Jurkat, Clone E6-1 (cell line): ENCODE data around the gene FGD5.

Experiments
- DNase-seq: peaks from one replicate; pipeline ENCODE4 v3.0.0-alpha.2; 2011; ENCODE audit warnings: low read depth, low spot score
- H3K4me3 ChIP-seq: 2 replicates; pipeline ENCODE4 v1.5.1; 2011; ENCODE audit warnings: mild to moderate bottlenecking, low read length, control low read depth, moderate library complexity

The FGD5 gene

DNA sequence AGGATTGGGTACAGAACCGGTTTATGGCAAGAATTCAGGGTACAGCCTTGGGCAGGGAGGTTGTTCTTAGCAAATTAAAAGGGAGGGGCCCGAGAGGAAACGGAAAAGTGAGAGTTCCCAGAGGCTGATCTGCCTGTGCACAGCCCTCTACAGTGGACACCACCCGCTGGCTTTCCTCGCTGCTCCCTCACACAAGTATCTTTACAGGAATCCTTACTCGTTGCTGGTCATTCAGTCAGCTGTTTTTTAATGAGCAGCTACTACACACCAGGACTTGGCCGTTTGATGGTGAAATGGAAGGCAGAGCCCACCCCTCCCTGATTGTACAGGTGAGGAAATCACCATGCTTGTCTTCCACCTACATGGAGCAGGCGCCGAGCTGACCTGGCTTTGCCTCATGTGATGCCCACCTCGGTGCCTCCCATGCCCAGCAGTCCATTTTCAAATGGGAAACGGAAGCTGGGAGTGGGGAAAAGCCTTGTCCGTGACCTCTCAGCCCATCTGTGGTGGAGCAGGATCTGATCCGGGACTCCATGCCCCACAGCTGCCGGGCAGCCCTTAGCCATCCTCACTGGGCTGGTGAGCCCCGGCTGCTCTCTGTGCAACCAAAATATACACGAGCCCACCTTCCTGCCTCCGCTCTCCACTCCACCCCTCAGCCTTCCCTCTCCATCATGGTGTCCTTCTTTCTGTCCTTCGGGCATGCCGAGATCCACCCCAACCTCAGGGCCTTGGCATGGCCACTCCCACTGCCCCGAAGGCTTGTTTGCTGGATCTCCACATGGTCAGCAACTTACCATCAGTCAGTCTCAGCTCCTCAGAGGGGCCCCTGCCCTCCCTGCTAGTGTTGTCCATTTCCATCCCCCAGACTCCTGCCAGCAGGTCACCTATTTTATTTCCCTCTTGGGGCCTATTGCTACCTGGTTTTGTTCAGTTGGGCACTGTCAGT lies 33.3 kb upstream of the FGD5 start:
- no peak for DNase-seq
- H3K4me3 ChIP-seq: no peak overlapping the region

DNA sequence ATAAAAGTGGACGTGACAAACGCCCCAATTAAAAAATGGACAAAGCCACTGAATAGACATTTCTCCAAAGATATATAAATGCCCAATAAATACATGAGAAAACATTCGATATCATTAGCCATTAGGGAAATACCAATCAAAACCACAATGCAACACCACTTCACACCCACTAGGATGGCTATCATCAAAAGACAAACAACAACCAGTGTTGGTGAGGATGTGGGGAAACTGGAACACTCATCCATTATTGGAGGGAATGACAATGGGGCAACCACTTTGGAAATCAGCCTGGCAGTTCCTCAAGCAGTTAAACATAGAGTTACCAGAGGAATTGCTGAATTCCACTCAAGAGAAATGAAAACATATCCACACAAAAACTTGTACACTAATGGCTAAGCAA lies 32.4 kb upstream of the FGD5 start:
- no peak overlapping the region for H3K4me3 ChIP-seq
- DNase-seq: no peak

DNA sequence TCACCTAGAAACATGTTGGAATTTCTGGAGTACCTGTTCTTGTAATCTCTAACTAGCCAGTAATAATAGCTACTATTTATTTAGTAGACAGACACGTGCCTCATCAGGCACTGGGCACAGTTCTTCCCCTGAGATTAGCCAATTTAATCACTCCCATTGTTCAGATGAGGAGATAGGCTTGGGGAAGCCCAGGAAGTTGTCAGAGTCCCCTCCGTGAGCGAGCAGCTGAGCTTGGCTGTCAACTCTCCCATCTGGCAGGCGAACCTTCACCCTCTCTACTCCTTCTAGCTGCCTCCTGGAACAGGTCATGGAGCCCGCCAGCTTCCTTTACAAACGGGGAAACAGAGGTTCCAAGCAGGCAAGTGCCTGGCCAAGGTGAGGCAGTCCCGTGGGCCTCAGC lies 31.1 kb upstream of the FGD5 start:
- no peak for DNase-seq
- no peak overlapping the region for H3K4me3 ChIP-seq

DNA sequence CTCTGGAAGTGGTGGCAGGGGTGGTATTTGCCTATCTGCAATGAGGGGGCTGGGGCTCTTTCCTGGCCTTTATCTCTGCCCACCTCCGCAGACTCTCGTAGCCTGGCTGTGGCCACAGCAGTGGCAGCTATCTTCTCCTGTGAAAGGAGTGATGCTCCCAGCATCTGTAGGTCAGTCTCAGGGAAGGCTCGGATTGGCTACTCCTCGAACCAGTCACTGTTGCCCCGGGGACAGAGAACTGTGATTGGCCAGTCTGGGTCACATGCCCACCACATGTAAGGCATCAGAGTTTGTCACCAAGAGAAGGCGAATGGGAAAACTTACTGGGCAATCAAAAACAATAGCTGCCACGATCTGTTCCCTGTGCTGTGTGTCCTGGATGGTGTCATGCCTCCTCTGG lies 30.1 kb upstream of the FGD5 start:
- no peak for DNase-seq
- H3K4me3 ChIP-seq: no peak overlapping the region

DNA sequence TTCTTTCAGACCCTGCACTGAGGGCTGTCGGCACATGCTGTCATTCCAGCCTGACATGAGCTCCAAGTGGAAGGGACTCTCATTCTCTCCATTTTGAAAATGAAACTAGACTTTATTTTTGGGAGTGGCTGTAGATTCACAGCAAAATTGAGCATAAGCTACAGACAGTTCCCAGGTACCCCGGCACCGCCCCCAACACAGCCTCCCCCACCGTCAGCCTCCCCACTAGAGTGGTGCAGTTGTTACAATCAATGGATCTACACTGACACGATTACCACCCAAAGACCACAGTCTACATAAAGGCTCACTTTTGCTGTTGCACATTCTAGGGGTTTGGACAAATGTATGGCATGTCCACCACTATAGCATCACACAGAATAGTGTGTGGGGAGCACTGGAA lies 29.5 kb upstream of the FGD5 start:
- DNase-seq: no peak
- H3K4me3 ChIP-seq: no peak overlapping the region

DNA sequence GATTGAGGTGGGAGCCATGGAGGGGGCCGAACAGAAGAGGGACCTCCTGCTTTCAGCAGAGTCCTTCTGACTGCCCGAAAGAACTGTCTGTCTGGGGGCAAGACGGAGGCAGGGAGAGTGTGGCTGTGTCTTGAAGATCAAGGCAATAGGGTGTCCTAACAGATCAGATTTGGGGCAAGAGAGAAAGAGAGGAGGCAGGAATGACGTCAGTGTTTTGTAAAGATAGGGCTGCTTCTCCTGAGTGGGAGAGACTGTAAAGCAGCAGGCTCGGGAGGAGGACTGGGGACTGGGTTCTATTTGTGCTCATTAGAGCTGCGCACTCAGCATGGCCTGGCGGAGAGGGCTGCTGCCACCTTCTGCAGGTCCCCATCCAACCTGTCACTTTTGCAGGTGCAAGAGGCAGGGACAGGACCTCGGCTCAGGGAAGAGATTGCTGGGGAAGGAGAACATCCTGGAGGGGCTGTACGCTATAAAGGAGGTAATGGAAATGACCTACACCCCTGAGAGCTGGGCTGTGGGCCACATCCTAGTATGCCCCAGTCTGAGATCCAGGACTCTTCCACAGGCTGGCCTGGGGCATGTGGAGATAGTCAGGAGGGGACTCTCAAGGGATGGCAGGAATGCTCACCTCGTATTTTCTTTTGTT lies 29.0 kb upstream of the FGD5 start:
- no peak overlapping the region for H3K4me3 ChIP-seq
- DNase-seq: no peak

DNA sequence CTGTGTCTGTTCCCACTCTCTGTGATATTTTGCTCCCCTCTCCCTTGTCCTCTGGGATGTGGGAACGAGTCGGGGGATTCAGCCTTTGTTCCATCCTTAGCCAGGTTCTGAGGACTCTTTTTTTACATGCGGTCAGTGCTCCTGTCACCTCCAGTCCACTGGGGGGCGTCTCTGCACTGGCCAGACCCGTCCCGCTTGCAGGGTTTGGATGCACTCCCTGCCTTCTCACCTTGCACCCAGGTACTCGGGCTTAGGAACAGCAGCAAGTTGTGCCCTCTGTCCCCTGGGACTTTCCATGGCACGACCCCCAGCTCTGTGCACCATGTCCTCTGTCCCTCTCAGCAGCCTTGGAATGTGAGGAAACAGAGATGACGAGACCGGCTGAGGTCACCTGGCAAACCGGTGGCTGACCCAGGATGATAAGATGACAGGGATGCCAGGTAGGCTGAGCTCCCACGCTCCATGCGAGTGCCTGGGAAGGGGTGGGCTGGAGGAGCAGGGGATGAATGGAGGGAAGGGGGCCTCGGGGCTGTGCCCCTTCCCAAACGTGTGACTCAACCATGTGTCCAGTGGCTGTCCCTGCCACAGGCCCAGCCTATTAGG lies 27.3 kb upstream of the FGD5 start:
- no peak overlapping the region for H3K4me3 ChIP-seq
- DNase-seq: peak; percentile 39

DNA sequence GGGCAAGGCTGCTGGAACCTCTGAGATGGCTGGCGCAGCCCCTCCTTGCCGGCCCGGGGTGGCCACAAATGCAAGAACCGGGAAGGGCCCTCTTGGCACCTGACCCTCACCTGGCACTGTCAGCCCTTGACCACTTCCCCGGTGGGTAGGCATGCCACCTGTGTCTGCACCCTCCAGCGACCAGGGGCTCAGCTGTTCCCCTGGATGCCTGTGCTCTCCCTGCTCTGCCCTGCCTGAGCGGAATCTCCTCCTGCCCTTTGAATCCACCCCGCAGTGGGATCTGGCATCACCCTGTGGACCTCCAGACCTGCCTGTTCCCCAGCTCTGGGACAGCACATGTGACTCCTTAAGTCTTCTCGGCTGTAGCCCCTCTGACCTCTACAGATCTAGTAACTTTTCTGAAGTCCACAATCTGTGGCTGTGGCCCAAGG lies 26.1 kb upstream of the FGD5 start:
- no peak overlapping the region for H3K4me3 ChIP-seq
- DNase-seq: no peak

DNA sequence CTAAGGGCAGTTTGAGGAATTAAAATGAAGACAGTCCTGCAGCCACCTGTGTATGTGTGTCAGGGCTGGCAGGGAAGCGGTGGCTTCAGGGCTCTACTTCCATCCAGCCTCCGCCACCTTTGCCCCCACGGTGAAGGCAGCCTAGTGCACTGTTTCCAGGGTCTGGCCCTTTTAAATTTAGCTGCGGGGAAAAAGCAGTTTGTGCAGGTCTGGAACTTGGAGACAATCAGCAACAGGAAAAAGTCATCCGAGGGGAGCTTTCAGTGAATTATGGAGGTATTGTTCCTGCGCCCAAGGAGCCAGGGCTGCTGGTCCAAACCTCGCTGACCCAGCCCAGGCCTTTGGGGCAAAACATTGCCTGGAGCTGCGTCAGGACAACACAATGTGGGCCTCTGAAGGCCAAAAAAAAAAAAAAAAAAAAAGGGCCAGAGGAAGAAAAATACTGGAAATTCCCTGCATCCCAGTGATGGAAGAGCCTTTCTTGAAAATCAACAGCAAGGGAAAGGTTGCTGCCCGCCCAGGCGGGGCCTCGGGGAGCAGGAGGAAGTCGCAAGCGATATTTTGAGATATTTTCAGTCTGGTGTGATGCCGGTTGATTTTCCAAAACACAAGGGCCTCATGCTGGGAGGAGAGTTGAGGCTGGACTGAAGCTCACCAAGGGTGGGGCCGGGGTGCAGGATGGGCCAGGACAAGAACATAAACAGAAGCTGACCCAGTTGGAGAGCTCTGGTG lies 25.5 kb upstream of the FGD5 start:
- DNase-seq: no peak
- H3K4me3 ChIP-seq: no peak overlapping the region

DNA sequence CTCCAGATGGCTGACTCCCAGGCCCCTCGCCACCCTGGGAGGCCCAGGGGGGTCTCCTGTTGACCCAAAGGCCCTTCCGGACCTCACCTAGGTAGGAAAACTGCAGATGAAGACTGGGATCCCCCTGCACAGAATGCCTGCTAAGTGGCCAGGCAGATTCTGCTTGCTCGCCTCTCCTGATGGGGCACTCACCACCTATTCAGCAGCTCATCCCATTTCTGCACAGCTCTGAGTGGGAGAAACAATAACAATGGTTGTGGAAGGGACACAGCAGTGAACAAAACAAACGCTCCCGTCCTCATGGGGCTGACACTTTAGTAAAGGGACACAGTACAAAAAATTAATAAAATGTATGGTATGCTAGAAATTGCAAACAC lies 24.9 kb upstream of the FGD5 start:
- no peak overlapping the region for H3K4me3 ChIP-seq
- no peak for DNase-seq

DNA sequence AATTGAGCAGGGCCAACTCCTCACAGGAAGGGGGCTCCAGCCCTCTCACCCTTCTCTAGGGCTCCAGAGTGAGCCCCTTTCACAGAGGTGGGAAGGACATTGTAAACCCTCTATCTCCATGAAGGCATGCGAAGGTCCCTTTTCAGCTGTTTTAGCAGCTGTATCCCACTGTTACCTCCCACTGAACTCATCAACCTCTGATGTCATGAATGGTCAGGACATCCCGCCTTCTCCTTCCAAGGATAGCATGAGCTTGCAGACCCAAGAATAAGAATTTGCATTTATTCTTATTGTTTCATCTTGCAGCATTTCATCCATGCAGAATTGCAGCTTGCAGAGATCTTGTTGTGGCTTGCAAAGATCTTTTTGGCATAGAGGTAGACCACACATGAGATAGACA lies 24.3 kb upstream of the FGD5 start:
- no peak overlapping the region for H3K4me3 ChIP-seq

DNA sequence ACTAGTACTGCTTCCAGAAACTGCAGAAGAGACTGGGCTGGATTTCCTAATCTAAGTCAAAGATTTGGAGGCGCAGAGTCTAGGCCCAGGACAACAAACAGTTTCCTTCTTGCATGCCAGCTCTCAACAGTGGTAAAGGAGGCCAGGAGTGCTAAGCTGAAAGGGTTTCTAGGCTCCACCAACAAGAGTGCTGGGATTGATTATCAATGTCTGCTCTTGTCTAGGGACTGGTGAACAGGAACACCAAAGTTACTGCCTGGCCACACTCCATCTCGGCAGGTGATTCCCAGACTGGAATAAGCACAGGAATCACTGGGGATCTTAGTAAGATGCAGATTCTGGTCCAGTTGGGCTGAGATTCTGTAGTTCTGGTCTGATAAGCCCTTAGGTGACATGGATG lies 22.8 kb upstream of the FGD5 start:
- DNase-seq: no peak
- H3K4me3 ChIP-seq: no peak overlapping the region

More for the DNA sequence above, 24.3 kb upstream of the FGD5 start:
- DNase-seq: no peak

DNA sequence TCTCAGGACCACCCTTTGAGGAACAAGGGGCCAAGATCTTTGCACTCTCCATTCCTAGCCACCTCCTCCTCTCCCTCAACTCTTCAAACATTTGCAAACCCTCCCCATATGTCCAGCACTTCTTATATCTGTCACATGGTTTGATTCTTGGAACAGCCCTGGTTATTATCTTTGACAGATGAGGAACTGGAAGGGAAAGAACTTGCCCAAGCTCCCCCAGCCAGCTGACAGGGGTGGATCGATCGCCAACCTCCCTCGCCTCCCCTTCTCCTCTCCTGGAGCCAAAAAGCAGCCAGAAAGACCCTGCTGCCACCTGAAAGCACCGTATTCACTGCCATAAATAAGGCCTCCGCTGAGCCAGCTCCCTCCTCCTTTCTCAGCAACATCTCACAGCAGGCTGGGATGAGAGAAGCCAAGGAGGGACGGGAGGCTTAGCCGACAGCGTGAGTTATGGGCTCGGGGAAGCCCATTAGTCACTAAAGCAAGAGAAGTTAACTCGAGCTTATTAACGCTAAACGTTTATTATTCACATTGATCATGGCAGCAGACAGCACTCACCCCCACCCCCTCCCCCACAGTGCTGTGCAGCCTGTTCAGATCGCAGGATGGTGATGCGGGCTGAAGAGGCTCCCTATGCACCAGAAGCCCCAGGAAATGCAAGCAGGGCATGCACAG lies 22.2 kb upstream of the FGD5 start:
- H3K4me3 ChIP-seq: no peak overlapping the region
- no peak for DNase-seq

DNA sequence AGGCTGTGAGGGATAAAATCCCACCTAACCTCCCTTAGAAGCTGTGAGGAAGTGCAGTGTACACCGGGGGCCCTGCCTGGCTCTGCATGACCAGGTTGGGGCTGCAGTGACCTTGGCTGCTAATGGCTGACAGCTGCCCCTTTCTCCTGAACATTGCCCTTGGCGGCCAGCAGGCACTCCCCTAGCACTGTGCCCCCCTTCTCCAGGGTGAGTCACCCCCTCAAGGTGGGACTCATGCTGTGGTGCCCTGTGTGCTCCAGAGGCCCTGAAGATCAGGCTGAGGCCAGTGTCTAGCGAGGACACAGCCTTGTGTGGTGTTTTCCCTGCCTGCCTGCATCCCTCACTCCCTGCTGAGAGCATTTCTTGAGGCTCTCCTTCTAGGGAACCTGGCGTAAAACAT lies 21.0 kb upstream of the FGD5 start:
- H3K4me3 ChIP-seq: no peak overlapping the region
- DNase-seq: no peak

DNA sequence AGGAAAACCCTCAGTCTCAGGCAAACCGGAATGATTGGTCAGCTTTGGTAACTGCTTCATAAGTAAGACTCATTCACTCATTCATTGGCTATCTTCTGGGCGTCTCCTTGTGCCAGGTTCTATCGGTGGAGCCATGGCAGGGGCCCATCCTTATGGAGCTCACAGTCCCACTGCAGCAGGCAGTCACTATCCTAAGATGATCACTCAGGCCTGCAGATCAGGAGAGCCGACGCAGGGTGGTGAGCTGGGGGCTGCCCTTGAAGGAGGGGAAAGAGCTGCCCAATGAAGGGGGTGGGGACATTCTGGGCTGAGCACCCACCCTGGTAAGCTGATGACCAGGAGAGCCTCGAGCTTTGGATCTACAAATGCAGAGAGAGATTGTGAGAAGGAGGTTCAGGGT lies 20.5 kb upstream of the FGD5 start:
- no peak overlapping the region for H3K4me3 ChIP-seq
- DNase-seq: no peak

DNA sequence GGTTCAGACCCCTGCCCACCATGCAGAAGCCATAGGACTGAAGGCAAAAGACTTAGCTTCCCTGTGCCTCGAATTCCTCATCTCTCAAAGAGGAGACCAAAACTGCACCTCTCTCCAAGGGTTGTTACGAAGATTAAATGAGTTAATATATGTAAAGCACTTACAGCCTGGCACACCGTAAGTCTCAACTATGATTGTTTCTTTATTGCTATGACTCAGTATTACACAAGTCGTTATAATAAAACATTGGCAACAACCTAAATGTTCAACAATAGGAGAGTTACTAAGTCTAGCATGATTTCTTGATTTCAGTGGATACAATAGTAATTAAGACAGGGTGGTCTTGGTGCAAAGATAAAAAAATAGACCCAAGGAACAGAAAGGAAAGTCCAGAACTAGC lies 19.6 kb upstream of the FGD5 start:
- H3K4me3 ChIP-seq: no peak overlapping the region
- DNase-seq: no peak

DNA sequence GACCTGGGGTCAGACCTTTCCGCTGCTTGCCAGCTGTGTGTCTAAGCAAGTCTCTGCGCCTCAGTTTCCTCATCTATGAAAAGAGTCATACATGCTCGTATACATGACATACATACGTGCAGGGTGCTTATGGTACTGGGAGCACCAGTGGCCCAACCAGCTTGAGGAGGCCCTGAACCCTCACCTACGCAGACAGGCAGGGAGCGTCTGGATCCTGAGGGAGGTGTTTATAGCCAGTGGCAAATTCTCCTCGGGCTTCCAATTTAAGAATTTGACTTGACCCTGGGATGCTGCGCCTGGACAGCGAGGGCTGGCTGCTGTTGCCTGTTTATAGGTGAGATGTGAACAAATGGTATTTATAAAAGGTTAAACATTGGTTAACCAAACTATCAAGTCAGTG lies 17.7 kb upstream of the FGD5 start:
- no peak for DNase-seq
- H3K4me3 ChIP-seq: no peak overlapping the region

DNA sequence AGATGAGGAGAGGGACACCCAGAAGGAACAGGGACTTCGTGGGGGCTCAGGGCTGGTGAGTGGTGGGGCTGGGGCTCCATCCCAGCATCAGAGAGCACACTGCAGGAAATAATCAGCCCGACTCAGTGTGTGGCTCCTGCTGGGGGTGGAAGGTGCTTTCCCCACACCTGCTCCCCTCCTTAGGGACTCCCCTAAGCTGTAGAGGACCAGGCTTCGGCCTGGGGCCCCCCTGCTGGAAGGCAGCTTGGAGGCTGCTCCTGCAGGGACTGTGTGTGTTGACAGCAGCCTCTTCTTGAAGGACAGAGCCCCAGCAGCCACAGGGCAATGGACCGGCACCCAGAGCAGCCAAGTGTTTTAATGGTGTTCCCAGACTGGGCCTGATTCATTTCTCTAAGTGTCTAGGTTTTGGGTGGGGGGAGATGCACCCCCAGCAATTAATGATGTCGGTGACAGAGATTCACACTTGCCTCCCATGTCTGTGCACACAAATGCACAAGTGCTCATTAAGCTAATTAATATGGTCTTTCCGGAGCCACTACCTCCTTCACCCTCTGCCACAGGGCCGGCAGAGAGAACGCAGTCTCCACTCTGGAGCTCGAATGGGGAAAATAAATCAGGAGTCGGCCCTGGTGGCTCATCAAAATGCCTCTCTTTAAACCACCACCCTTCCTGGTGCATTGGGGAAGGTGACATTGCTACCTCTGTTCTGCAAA lies 16.9 kb upstream of the FGD5 start:
- no peak overlapping the region for H3K4me3 ChIP-seq
- DNase-seq: no peak

DNA sequence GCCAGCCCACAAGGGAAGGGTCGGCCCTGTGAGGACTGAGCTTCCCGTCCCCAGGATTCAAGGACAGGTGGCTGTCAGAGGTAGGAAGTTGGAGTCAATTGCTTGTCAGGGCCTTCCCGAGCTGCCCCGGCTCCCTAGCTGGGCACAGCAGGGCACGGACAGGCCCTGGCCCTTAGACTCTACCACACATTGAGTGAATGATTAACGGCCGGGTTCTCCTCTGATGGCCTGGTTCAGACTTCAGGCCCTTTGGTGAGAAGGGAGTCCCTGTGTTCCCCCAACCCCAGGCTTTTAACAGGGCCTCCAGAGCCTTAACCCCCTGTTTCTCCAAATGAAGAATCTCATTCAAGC lies 16.4 kb upstream of the FGD5 start:
- no peak overlapping the region for H3K4me3 ChIP-seq
- no peak for DNase-seq
